ENCODE measurements around the gene MAP6D1.

MAP6D1 gene

GRCh38 chr3:183815951-183816475 lies 9.4 kb downstream of the MAP6D1 start:
- TF ChIP-seq TEAD4 (IDR thresholded peaks at IDR 0.05) (no peak), CREB1 (IDR thresholded peaks at IDR 0.05; ENCODE audit: low read depth) (no peak), TCF12 (IDR thresholded peaks at IDR 0.05; ENCODE audit: low read depth) (no peak), EGR1 (IDR thresholded peaks at IDR 0.05) (no peak), NFIC (IDR thresholded peaks at IDR 0.05) (no peak), EP300 (IDR thresholded peaks at IDR 0.05; ENCODE audit: borderline replicate concordance) (no peak), RAD21 (IDR thresholded peaks at IDR 0.05; ENCODE audit: low read depth) (no peak), FOXM1 (IDR thresholded peaks at IDR 0.05; ENCODE audit: borderline replicate concordance, low read depth) (no peak), MAX (IDR thresholded peaks at IDR 0.05) (no peak), CEBPB (IDR thresholded peaks at IDR 0.05) (no peak), TAF1 (IDR thresholded peaks at IDR 0.05; ENCODE audit: low read depth) (no peak), USF1 (IDR thresholded peaks at IDR 0.05) (no peak)

GRCh38 chr3:183815563-183815940 lies 9.8 kb downstream of the MAP6D1 start:
- TF ChIP-seq TEAD4 (IDR thresholded peaks at IDR 0.05): no peak
- no peak for TF ChIP-seq TCF12 (IDR thresholded peaks at IDR 0.05; ENCODE audit: low read depth)
- no peak for TF ChIP-seq MAX (IDR thresholded peaks at IDR 0.05)
- TF ChIP-seq EP300 (IDR thresholded peaks at IDR 0.05; ENCODE audit: borderline replicate concordance): no peak
- no peak for TF ChIP-seq ZBTB7A (IDR thresholded peaks at IDR 0.05; ENCODE audit: low read depth)
- no peak for TF ChIP-seq USF1 (IDR thresholded peaks at IDR 0.05)
- TF ChIP-seq, protein P1, sequence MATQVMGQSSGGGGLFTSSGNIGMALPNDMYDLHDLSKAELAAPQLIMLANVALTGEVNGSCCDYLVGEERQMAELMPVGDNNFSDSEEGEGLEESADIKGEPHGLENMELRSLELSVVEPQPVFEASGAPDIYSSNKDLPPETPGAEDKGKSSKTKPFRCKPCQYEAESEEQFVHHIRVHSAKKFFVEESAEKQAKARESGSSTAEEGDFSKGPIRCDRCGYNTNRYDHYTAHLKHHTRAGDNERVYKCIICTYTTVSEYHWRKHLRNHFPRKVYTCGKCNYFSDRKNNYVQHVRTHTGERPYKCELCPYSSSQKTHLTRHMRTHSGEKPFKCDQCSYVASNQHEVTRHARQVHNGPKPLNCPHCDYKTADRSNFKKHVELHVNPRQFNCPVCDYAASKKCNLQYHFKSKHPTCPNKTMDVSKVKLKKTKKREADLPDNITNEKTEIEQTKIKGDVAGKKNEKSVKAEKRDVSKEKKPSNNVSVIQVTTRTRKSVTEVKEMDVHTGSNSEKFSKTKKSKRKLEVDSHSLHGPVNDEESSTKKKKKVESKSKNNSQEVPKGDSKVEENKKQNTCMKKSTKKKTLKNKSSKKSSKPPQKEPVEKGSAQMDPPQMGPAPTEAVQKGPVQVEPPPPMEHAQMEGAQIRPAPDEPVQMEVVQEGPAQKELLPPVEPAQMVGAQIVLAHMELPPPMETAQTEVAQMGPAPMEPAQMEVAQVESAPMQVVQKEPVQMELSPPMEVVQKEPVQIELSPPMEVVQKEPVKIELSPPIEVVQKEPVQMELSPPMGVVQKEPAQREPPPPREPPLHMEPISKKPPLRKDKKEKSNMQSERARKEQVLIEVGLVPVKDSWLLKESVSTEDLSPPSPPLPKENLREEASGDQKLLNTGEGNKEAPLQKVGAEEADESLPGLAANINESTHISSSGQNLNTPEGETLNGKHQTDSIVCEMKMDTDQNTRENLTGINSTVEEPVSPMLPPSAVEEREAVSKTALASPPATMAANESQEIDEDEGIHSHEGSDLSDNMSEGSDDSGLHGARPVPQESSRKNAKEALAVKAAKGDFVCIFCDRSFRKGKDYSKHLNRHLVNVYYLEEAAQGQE (IDR thresholded peaks at IDR 0.05; ENCODE audit: low read depth): no peak
- no peak for TF ChIP-seq CREB1 (IDR thresholded peaks at IDR 0.05; ENCODE audit: low read depth)
- no peak for TF ChIP-seq YY1 (IDR thresholded peaks at IDR 0.05; ENCODE audit: low read depth)
- TF ChIP-seq RAD21 (IDR thresholded peaks at IDR 0.05; ENCODE audit: low read depth): no peak
- no peak for TF ChIP-seq CEBPB (IDR thresholded peaks at IDR 0.05)
- TF ChIP-seq FOXM1 (IDR thresholded peaks at IDR 0.05; ENCODE audit: borderline replicate concordance, low read depth): no peak
- no peak for TF ChIP-seq NFIC (IDR thresholded peaks at IDR 0.05)
- no peak for TF ChIP-seq TAF1 (IDR thresholded peaks at IDR 0.05; ENCODE audit: low read depth)
- TF ChIP-seq EGR1 (IDR thresholded peaks at IDR 0.05): no peak

- TF ChIP-seq, protein P1 (IDR thresholded peaks at IDR 0.05; ENCODE audit: low read depth): no peak
- TF ChIP-seq MAX (IDR thresholded peaks at IDR 0.05) (no peak), NFIC (IDR thresholded peaks at IDR 0.05) (no peak), RAD21 (IDR thresholded peaks at IDR 0.05; ENCODE audit: low read depth) (no peak), YY1 (IDR thresholded peaks at IDR 0.05; ENCODE audit: low read depth) (no peak), EGR1 (IDR thresholded peaks at IDR 0.05) (no peak), TCF12 (IDR thresholded peaks at IDR 0.05; ENCODE audit: low read depth) (no peak), TEAD4 (IDR thresholded peaks at IDR 0.05) (no peak), EP300 (IDR thresholded peaks at IDR 0.05; ENCODE audit: borderline replicate concordance) (no peak), CREB1 (IDR thresholded peaks at IDR 0.05; ENCODE audit: low read depth) (no peak), CEBPB (IDR thresholded peaks at IDR 0.05) (no peak), USF1 (IDR thresholded peaks at IDR 0.05) (no peak), TAF1 (IDR thresholded peaks at IDR 0.05; ENCODE audit: low read depth) (no peak), ZBTB7A (IDR thresholded peaks at IDR 0.05; ENCODE audit: low read depth) (no peak), FOXM1 (IDR thresholded peaks at IDR 0.05; ENCODE audit: borderline replicate concordance, low read depth) (no peak)
These were observed 11.1 kb downstream of the MAP6D1 start for GRCh38 chr3:183814240-183814639.

DNA sequence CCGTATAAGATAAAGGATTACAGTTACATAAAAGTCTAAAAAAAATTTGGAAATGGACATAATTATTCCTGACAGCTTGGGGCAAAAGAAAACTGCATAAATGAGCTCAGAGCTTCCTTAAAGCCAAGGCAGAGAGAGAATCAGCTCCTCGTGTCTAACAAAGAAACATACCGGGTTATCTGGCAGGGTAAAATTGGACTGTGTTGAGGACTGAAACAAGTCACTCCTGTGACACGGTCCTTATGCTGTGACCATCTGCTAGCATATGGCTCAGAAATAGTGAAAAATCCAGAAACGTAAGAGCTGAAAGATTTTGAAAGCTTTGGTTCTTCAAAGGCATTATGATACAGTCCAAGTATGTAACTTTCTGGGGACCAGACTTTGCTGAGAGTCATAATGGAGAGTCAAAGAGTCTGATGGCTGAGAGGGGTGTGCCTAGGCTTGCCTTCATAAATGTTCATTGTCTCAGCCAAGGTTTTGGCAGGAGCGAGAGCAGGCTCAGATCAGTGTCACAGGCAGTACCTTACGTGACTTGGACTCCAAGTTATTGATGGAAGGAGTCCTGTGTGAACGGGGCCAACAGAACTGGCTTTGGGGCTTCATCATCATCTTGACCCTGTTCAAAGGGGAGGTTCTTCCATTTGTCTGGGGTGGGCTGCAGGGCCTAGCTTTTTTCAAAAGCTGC lies 12.5 kb downstream of the MAP6D1 start:
- TF ChIP-seq USF1 (IDR thresholded peaks at IDR 0.05) (no peak), NFIC (IDR thresholded peaks at IDR 0.05) (no peak), TEAD4 (IDR thresholded peaks at IDR 0.05) (no peak), ZBTB7A (IDR thresholded peaks at IDR 0.05; ENCODE audit: low read depth) (no peak), YY1 (IDR thresholded peaks at IDR 0.05; ENCODE audit: low read depth) (no peak), FOXM1 (IDR thresholded peaks at IDR 0.05; ENCODE audit: borderline replicate concordance, low read depth) (no peak), EGR1 (IDR thresholded peaks at IDR 0.05) (no peak), CREB1 (IDR thresholded peaks at IDR 0.05; ENCODE audit: low read depth) (no peak), MAX (IDR thresholded peaks at IDR 0.05) (no peak), TCF12 (IDR thresholded peaks at IDR 0.05; ENCODE audit: low read depth) (no peak), TAF1 (IDR thresholded peaks at IDR 0.05; ENCODE audit: low read depth) (no peak), CEBPB (IDR thresholded peaks at IDR 0.05) (no peak), RAD21 (IDR thresholded peaks at IDR 0.05; ENCODE audit: low read depth) (no peak), EP300 (IDR thresholded peaks at IDR 0.05; ENCODE audit: borderline replicate concordance) (no peak)
- TF ChIP-seq, protein P1 (IDR thresholded peaks at IDR 0.05; ENCODE audit: low read depth): no peak
